Activated T-cell treated with anti-CD3 and anti-CD28 coated beads, Interleukin-2, amount 50 U/mL, for 72 hours (primary cell): Measurements from ENCODE around the gene SHISAL1. TPM values are rescaled to one million over a fixed set of nuclear protein-coding genes. Genes with fewer than 3 reads are reported as not detected.

Source experiments
- ATAC-seq, 2 donors: fragments of 150-1000 bp; cut with Tn5 transposase; replicated peaks in 1 of 2; 2 replicates each; pipeline ENCODE4 v1.10.0; 2021; ENCODE audit warnings: moderate library complexity in 2 of 2, mild to moderate bottlenecking in 1 of 2
- DNase-seq, 2 donors: peaks; one replicate each; pipeline ENCODE4 v3.0.0; 2021 to 2022; ENCODE audit warnings: mixed read lengths in 1 of 2
- H3K27ac Mint-ChIP-seq: one replicate; pipeline ENCODE4 v1.8.0; 2022; ENCODE audit warnings: mild to moderate bottlenecking, moderate library complexity, mixed read lengths
- H3K27me3 Mint-ChIP-seq: one replicate; pipeline ENCODE4 v1.8.0; 2022; ENCODE audit warnings: low read depth, mixed read lengths
- H3K36me3 Mint-ChIP-seq, 2 donors: one replicate each; pipeline ENCODE4 v1.8.0; 2022; ENCODE audit warnings: mixed read lengths in 2 of 2, mild to moderate bottlenecking in 1 of 2; ENCODE audit not compliant: insufficient read depth in 2 of 2
- H3K4me1 Mint-ChIP-seq: one replicate; pipeline ENCODE4 v1.8.0; 2022; ENCODE audit warnings: low read depth, mixed read lengths
- H3K4me3 Mint-ChIP-seq, 2 donors: one replicate each; pipeline ENCODE4 v1.8.0; 2022; ENCODE audit warnings: mild to moderate bottlenecking in 2 of 2, mixed read lengths in 2 of 2, moderate library complexity in 2 of 2
- H3K9me3 Mint-ChIP-seq, 2 donors: one replicate each; pipeline ENCODE4 v1.8.0; 2022; ENCODE audit warnings: mixed read lengths in 2 of 2
- total RNA-seq, 2 donors: library from RNA; stranded (reverse); gene quantifications; one replicate each; pipeline ENCODE4 v1.2.3, GENCODE V29; 2022

Gene SHISAL1
- total RNA-seq, 2 donors from 2014 or later: not detected

- no peak overlapping the region for H3K27ac Mint-ChIP-seq
- H3K36me3 Mint-ChIP-seq: no peaks in the 10 kb centered on the region
- DNase-seq: no peak
- H3K27me3 Mint-ChIP-seq: peaks cover 6% of the 10 kb centered on the region
- H3K9me3 Mint-ChIP-seq: no peaks in the 10 kb centered on the region
- H3K4me3 Mint-ChIP-seq: no peak overlapping the region
- ATAC-seq: no peak
- H3K4me1 Mint-ChIP-seq: no peaks in the 10 kb centered on the region
These were observed 52.3 kb downstream of the SHISAL1 start for GRCh38 chr22:44260216-44261035.

GRCh38 chr22:44259366-44260215, 53.2 kb downstream of the SHISAL1 start:
- Mint-ChIP-seq H3K4me1 (no peaks in the 10 kb centered on the region), H3K4me3 (no peak overlapping the region), H3K27me3 (peaks cover 8% of the 10 kb centered on the region), H3K36me3 (no peaks in the 10 kb centered on the region), H3K27ac (no peak overlapping the region), H3K9me3 (no peaks in the 10 kb centered on the region)
- DNase-seq (no peak), ATAC-seq (no peak)

GRCh38 chr22:44256556-44257485, 55.9 kb downstream of the SHISAL1 start:
- ATAC-seq: no peak
- peaks cover 15% of the 10 kb centered on the region for H3K27me3 Mint-ChIP-seq
- no peak overlapping the region for H3K4me3 Mint-ChIP-seq
- H3K36me3 Mint-ChIP-seq: no peaks in the 10 kb centered on the region
- H3K4me1 Mint-ChIP-seq: no peaks in the 10 kb centered on the region
- H3K27ac Mint-ChIP-seq: no peak overlapping the region
- no peak for DNase-seq
- no peaks in the 10 kb centered on the region for H3K9me3 Mint-ChIP-seq

- Mint-ChIP-seq H3K4me1 (no peaks in the 10 kb centered on the region), H3K9me3 (peaks cover 2 to 3% of the 10 kb centered on the region in 2 donors), H3K36me3 (no peaks in the 10 kb centered on the region), H3K4me3 (no peak overlapping the region), H3K27me3 (peaks cover 22% of the 10 kb centered on the region), H3K27ac (no peak overlapping the region)
- no peak for DNase-seq
- ATAC-seq: no peak
These were observed 56.7 kb downstream of the SHISAL1 start for GRCh38 chr22:44256085-44256484.

- DNase-seq (no peak), ATAC-seq (no peak)
- Mint-ChIP-seq H3K27ac (no peak overlapping the region), H3K9me3 (peaks cover 3 to 4% of the 10 kb centered on the region in 2 donors), H3K4me1 (no peaks in the 10 kb centered on the region), H3K27me3 (peaks cover 23% of the 10 kb centered on the region), H3K4me3 (no peak overlapping the region), H3K36me3 (peaks cover under 1 to 1% of the 10 kb centered on the region in 2 donors)
These were observed 57.9 kb downstream of the SHISAL1 start for GRCh38 chr22:44254811-44255210.

- Mint-ChIP-seq H3K27me3 (peaks cover 15% of the 10 kb centered on the region), H3K4me3 (no peak overlapping the region), H3K4me1 (no peaks in the 10 kb centered on the region), H3K36me3 (peaks cover 3 to 7% of the 10 kb centered on the region in 2 donors), H3K27ac (no peak overlapping the region), H3K9me3 (peaks cover 5 to 10% of the 10 kb centered on the region in 2 donors)
- DNase-seq (no peak), ATAC-seq (no peak)
These were observed 63.2 kb downstream of the SHISAL1 start for GRCh38 chr22:44249376-44250147.

GRCh38 chr22:44248926-44249325, 63.8 kb downstream of the SHISAL1 start:
- Mint-ChIP-seq H3K4me1 (no peaks in the 10 kb centered on the region), H3K9me3 (peaks cover 5 to 10% of the 10 kb centered on the region in 2 donors), H3K27ac (no peak overlapping the region), H3K36me3 (peaks cover 3 to 7% of the 10 kb centered on the region in 2 donors), H3K4me3 (no peak overlapping the region), H3K27me3 (peaks cover 15% of the 10 kb centered on the region)
- no peak for DNase-seq
- no peak for ATAC-seq

- Mint-ChIP-seq H3K27ac (no peak overlapping the region), H3K4me3 (no peak overlapping the region), H3K9me3 (peaks cover 5 to 10% of the 10 kb centered on the region in 2 donors), H3K4me1 (no peaks in the 10 kb centered on the region), H3K36me3 (peaks cover 3 to 7% of the 10 kb centered on the region in 2 donors), H3K27me3 (peaks cover 15% of the 10 kb centered on the region)
- ATAC-seq: no peak
- no peak for DNase-seq
These were observed 64.5 kb downstream of the SHISAL1 start for GRCh38 chr22:44247923-44248892.

GRCh38 chr22:44247346-44247745, 65.4 kb downstream of the SHISAL1 start:
- peaks cover 3 to 7% of the 10 kb centered on the region in 2 donors for H3K36me3 Mint-ChIP-seq
- no peak overlapping the region for H3K27ac Mint-ChIP-seq
- peaks cover 5 to 10% of the 10 kb centered on the region in 2 donors for H3K9me3 Mint-ChIP-seq
- no peaks in the 10 kb centered on the region for H3K4me1 Mint-ChIP-seq
- ATAC-seq: no peak
- peaks cover 13% of the 10 kb centered on the region for H3K27me3 Mint-ChIP-seq
- H3K4me3 Mint-ChIP-seq: no peak overlapping the region
- DNase-seq: no peak

GRCh38 chr22:44246615-44247326, 66.0 kb downstream of the SHISAL1 start:
- ATAC-seq (no peak), DNase-seq (no peak)
- Mint-ChIP-seq H3K9me3 (peaks cover 5 to 10% of the 10 kb centered on the region in 2 donors), H3K4me3 (no peak overlapping the region), H3K36me3 (peaks cover 3 to 7% of the 10 kb centered on the region in 2 donors), H3K27me3 (peaks cover 7% of the 10 kb centered on the region), H3K27ac (no peak overlapping the region), H3K4me1 (no peaks in the 10 kb centered on the region)

GRCh38 chr22:44245867-44246266, 66.9 kb downstream of the SHISAL1 start:
- no peak overlapping the region for H3K4me3 Mint-ChIP-seq
- no peaks in the 10 kb centered on the region for H3K4me1 Mint-ChIP-seq
- H3K27me3 Mint-ChIP-seq: peaks cover 4% of the 10 kb centered on the region
- peaks cover 3 to 7% of the 10 kb centered on the region in 2 donors for H3K9me3 Mint-ChIP-seq
- no peak for DNase-seq
- no peak for ATAC-seq
- H3K36me3 Mint-ChIP-seq: peaks cover 3 to 7% of the 10 kb centered on the region in 2 donors
- no peak overlapping the region for H3K27ac Mint-ChIP-seq
